Measurements from ENCODE around the gene GPD1L. TPM values are rescaled to one million over a fixed set of nuclear protein-coding genes. Genes with fewer than 3 reads are reported as not detected.
A peak's percentile ranks its signal among the peaks of the same experiment; 100 is the strongest.
"Not testable (repeated sequence)": the region's sequence is repeated elsewhere in the genome, so short reads cannot be mapped to it uniquely, and the experiment has no call there.

Gene GPD1L
- total RNA-seq, 1 experiment from 2014 or later, result 6.7 TPM

- DNase-seq (ENCODE audit: low read depth), result no peak
Measured at GRCh38 chr3:32105291-32106131, 909 bp upstream of the GPD1L start.

GRCh38 chr3:32106929-32107362, 526 bp downstream of the GPD1L start:
- no peak for DNase-seq (ENCODE audit: low read depth)

- DNase-seq (ENCODE audit: low read depth), result not testable (repeated sequence)
Measured at GRCh38 chr3:32108224-32108623, 1.8 kb downstream of the GPD1L start.

GRCh38 chr3:32109256-32109655, 2.8 kb downstream of the GPD1L start:
- DNase-seq (ENCODE audit: low read depth), result peak; percentile 29

- no peak for DNase-seq (ENCODE audit: low read depth)
Measured at GRCh38 chr3:32110233-32110760, 3.9 kb downstream of the GPD1L start.

- no peak for DNase-seq (ENCODE audit: low read depth)
Measured at GRCh38 chr3:32111560-32111959, 5.1 kb downstream of the GPD1L start.

- DNase-seq (ENCODE audit: low read depth), result no peak
Measured at GRCh38 chr3:32113566-32113965, 7.1 kb downstream of the GPD1L start.

- DNase-seq (ENCODE audit: low read depth), result no peak
Measured at GRCh38 chr3:32113981-32114545, 7.6 kb downstream of the GPD1L start.

- DNase-seq (ENCODE audit: low read depth), result not testable (repeated sequence)
Measured at GRCh38 chr3:32114546-32115386, 8.3 kb downstream of the GPD1L start.

GRCh38 chr3:32117320-32117719, 10.9 kb downstream of the GPD1L start:
- no peak for DNase-seq (ENCODE audit: low read depth)

- no peak for DNase-seq (ENCODE audit: low read depth)
Measured at GRCh38 chr3:32118215-32118614, 11.8 kb downstream of the GPD1L start.

GRCh38 chr3:32120471-32120870, 14.1 kb downstream of the GPD1L start:
- DNase-seq (ENCODE audit: low read depth), result no peak

- DNase-seq (ENCODE audit: low read depth), result no peak
Measured at GRCh38 chr3:32121137-32121536, 14.7 kb downstream of the GPD1L start.

GRCh38 chr3:32123620-32124019, 17.2 kb downstream of the GPD1L start:
- DNase-seq (ENCODE audit: low read depth), result no peak

GRCh38 chr3:32125012-32125411, 18.6 kb downstream of the GPD1L start:
- DNase-seq (ENCODE audit: low read depth), result no peak

- no peak for DNase-seq (ENCODE audit: low read depth)
Measured at GRCh38 chr3:32126305-32127015, 20.0 kb downstream of the GPD1L start.

- no peak for DNase-seq (ENCODE audit: low read depth)
Measured at GRCh38 chr3:32127219-32127826, 20.9 kb downstream of the GPD1L start.

GRCh38 chr3:32128936-32129335, 22.5 kb downstream of the GPD1L start:
- no peak for DNase-seq (ENCODE audit: low read depth)

GRCh38 chr3:32129832-32130231, 23.4 kb downstream of the GPD1L start:
- no peak for DNase-seq (ENCODE audit: low read depth)

GRCh38 chr3:32132121-32132520, 25.7 kb downstream of the GPD1L start:
- DNase-seq (ENCODE audit: low read depth), result no peak

- DNase-seq (ENCODE audit: low read depth), result no peak
Measured at GRCh38 chr3:32132706-32133105, 26.3 kb downstream of the GPD1L start.

Measured in Daoy (cell line).